Spleen (tissue), 11 donors: ENCODE measurements around the gene CLMN. TPM values are rescaled to one million over a fixed set of nuclear protein-coding genes. Genes with fewer than 3 reads are reported as not detected.

Source experiments
- DNase-seq: peaks from one replicate; pipeline ENCODE4 v3.0.0-alpha.2; 2020
- H3K27ac ChIP-seq, 8 donors: fragments of 200-600 bp; sonication (generic) in 7 of 8; 1 replicate in 4 of 8; 2 replicates in 4 of 8; pipeline versions ENCODE4 v1.5.0 to v1.8.0; 2016 to 2021; ENCODE audit warnings: inconsistent platforms in 4 of 8, mild to moderate bottlenecking in 4 of 8, moderate library complexity in 1 of 8
- H3K27me3 ChIP-seq, 7 donors: fragments of 200-600 bp; sonication (generic) in 6 of 7; replicated peaks in 1 of 7; 1 replicate in 4 of 7; 2 replicates in 3 of 7; pipeline versions ENCODE4 v1.5.0 to v1.8.0; 2016 to 2021; ENCODE audit warnings: inconsistent platforms in 3 of 7, mild to moderate bottlenecking in 1 of 7
- H3K36me3 ChIP-seq, 6 donors: fragments of 200-600 bp; sonication (generic) in 5 of 6; 1 replicate in 4 of 6; 2 replicates in 2 of 6; pipeline versions ENCODE4 v1.5.0 to v1.8.0; 2016 to 2021; ENCODE audit warnings: inconsistent platforms in 2 of 6
- H3K4me1 ChIP-seq, 6 donors: fragments of 200-600 bp; sonication (generic) in 5 of 6; 1 replicate in 3 of 6; 2 replicates in 3 of 6; pipeline versions ENCODE4 v1.5.0 to v1.8.0; 2016 to 2021; ENCODE audit warnings: inconsistent platforms in 3 of 6
- H3K4me3 ChIP-seq, 8 donors: fragments of 200-600 bp; sonication (generic) in 7 of 8; 1 replicate in 4 of 8; 2 replicates in 4 of 8; pipeline versions ENCODE4 v1.5.0 to v1.8.0; 2016 to 2021; ENCODE audit warnings: inconsistent platforms in 4 of 8, mild to moderate bottlenecking in 4 of 8, moderate library complexity in 2 of 8
- H3K9me3 ChIP-seq, 8 donors: fragments of 200-600 bp; sonication (generic) in 7 of 8; 1 replicate in 4 of 8; 2 replicates in 4 of 8; pipeline versions ENCODE4 v1.5.0 to v1.8.0; 2016 to 2021; ENCODE audit warnings: inconsistent platforms in 4 of 8
- POLR2A ChIP-seq, 3 donors: fragments of 450-650 bp; IDR thresholded peaks; one replicate each; pipeline ENCODE4 v1.5.1; 2017; ENCODE audit warnings: antibody characterized with exemption in 3 of 3, mild to moderate bottlenecking in 1 of 3
- POLR2AphosphoS5 ChIP-seq, 3 donors: sonication (generic); formaldehyde crosslinking; IDR thresholded peaks; one replicate each; pipeline ENCODE4 v1.5.1; 2017; ENCODE audit warnings: antibody characterized with exemption in 3 of 3
- WGBS, 5 donors: extraction: QIAGEN DNeasy Blood & Tissue Kit in 3 of 5; methylation state at CpG; one replicate each; pipeline versions ENCODE4 v1.1.5 to v1.1.7; 2013 to 2018; 5-methylcytosine and 5-hydroxymethylcytosine counted together
- intact Hi-C: fragments of 100-400 bp; cut with DNase I; formaldehyde crosslinking; loops from one replicate; pipeline ENCODE4 v1.15.0; 2023; ENCODE audit warnings: low total_unique reads
- polyA plus RNA-seq, 3 donors: library from polyadenylated mRNA; stranded (reverse); fragments of 200-250 nt; gene quantifications; one replicate each; pipeline ENCODE4 v1.2.1, GENCODE V29; 2013
- total RNA-seq, 7 donors: library from RNA; depleted of rRNA in 3 of 7; stranded (reverse); fragments of >200 nt in 3 of 7; fragmentation: NEBNext Ultra II Directional in 4 of 7; extraction: Animal tissue kit (Norgen Biotek cat#: 25700) in 4 of 7; gene quantifications; one replicate each; pipeline versions ENCODE4 v1.1.0 to v1.2.1, GENCODE V29; 2016 to 2021
- TF ChIP-seq, protein P1 (sequence below), 11 experiments: fragments of 200-600 bp in 7 of 11; fragments of 450-650 bp in 4 of 11; sonication (generic) in 4 of 11; IDR thresholded peaks in 8 of 11; conservative IDR thresholded peaks in 3 of 11; 1 replicate in 7 of 11; 2 replicates in 4 of 11; pipeline versions ENCODE4 v1.4.0 to v1.8.0; 2016 to 2021; ENCODE audit warnings: antibody characterized with exemption in 11 of 11, inconsistent platforms in 4 of 11, mild to moderate bottlenecking in 1 of 11
- donor health status: healthy with polysubstance abuse.
- donor health status: DM: no; HTN: no; CAD: no; lungs with moderate emphysema.
- donor health status: DM: no; HTN: no; CAD: no.
- donor health status: Bipolar disorder and iron deficiency.
- donor health status: healthy.
- donor health status: DM: no; HTN: no; CAD: no.
- donor health status: DM: yes; HTN: yes; CAD: no.

CLMN gene
- total and polyA plus RNA-seq, 10 donors = 2.7 to 21.4 (median 14.8) TPM

DNA sequence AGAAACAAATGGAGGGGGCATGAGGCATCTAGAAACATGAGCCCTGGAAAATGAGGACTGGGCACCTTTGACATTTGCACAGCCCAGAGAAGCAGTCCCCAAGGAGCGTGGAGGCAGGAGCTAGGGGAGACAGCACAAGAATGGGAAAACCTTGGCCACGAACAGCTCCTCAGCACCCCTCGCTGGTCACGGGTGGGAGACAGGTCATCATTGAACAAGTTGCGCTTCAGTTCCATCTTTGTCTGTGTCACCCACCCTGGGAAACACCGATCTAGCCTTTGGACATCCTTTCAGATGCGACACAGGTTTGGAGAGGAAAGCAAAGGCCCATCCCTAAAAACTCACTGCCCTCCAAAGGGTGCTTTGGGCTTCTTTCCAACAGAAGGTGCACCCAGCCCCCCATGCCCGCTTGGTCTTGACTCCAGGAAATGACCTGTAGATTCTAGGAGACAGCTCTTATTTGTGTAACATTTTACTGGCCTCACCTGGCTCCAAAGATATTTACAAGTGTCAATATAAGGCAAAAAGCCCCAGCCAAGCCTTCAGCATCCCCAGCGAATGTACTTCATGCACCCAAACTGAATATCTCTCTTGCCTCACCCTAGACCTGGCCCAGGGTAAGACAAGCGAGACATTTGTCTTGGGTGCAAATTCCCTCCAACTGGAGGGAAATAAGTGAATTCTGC lies 28.8 kb upstream of the CLMN start:
- DNase-seq = no peak
- peaks cover 0 to 2% (median 0%) of the 10 kb centered on the region in 8 donors for H3K9me3 ChIP-seq
- H3K27ac ChIP-seq = no peak overlapping the region
- no peaks in the 10 kb centered on the region for H3K27me3 ChIP-seq
- H3K4me3 ChIP-seq = no peak overlapping the region
- no peaks in the 10 kb centered on the region for H3K36me3 ChIP-seq
- 75 to 89% (median 82%) methylated on average over 10 of the region's 10 CpGs for WGBS, 5 donors
- intact Hi-C loops = no loop called here
- no peak for TF ChIP-seq POLR2AphosphoS5 (IDR thresholded peaks at IDR 0.05)
- TF ChIP-seq, protein P1, sequence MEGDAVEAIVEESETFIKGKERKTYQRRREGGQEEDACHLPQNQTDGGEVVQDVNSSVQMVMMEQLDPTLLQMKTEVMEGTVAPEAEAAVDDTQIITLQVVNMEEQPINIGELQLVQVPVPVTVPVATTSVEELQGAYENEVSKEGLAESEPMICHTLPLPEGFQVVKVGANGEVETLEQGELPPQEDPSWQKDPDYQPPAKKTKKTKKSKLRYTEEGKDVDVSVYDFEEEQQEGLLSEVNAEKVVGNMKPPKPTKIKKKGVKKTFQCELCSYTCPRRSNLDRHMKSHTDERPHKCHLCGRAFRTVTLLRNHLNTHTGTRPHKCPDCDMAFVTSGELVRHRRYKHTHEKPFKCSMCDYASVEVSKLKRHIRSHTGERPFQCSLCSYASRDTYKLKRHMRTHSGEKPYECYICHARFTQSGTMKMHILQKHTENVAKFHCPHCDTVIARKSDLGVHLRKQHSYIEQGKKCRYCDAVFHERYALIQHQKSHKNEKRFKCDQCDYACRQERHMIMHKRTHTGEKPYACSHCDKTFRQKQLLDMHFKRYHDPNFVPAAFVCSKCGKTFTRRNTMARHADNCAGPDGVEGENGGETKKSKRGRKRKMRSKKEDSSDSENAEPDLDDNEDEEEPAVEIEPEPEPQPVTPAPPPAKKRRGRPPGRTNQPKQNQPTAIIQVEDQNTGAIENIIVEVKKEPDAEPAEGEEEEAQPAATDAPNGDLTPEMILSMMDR (IDR thresholded peaks at IDR 0.05 in 8 of 11, conservative IDR thresholded peaks at IDR 0.05 in 3 of 11) = no peak
- no peak for TF ChIP-seq POLR2A (IDR thresholded peaks at IDR 0.05)
- no peaks in the 10 kb centered on the region for H3K4me1 ChIP-seq

DNA sequence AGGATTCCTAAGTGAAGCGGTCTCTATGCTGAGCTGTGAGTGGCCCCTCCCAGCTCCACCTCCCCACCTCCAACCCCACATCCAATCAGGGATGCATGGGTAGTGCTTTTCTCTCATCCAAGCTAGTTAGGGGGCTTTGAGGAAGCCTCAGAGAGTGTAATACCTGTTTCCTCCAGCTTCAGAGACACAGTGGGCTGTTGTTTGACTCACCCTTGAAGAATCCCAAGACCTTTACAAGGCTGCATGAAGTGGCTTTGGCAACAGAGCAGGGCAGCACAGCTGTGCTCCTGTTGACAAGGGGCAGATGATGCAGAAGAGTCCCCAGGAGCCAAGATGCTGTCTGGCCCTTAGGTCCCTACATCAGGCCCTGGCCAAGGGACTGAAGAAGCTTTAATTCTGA lies 27.1 kb upstream of the CLMN start:
- intact Hi-C loops = no loop called here
- no peak for TF ChIP-seq POLR2AphosphoS5 (IDR thresholded peaks at IDR 0.05)
- TF ChIP-seq, protein P1 (IDR thresholded peaks at IDR 0.05 in 8 of 11, conservative IDR thresholded peaks at IDR 0.05 in 3 of 11) = no peak
- TF ChIP-seq POLR2A (IDR thresholded peaks at IDR 0.05) = no peak

DNA sequence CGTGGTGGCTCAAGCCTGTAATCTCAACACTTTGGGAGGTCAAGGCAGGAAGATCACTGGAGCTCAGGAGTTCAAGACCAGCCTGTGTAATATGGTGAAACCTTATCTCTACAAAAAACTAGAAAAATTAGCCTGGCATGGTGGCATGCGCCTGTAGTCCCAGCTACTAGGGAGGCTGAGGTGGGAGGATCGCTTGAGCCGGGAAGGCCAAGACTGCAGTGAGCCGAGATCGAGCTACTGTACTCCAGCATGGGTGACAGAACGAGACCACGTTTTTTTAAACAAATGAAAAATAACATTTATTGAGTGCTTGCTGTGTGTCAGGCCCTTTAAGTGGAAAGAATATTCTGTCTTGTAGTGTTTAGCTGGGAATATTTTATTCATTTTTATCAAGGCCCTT lies 26.6 kb upstream of the CLMN start:
- Histone ChIP-seq H3K27ac (no peak overlapping the region), H3K4me3 (no peak overlapping the region), H3K4me1 (no peaks in the 10 kb centered on the region), H3K27me3 (no peaks in the 10 kb centered on the region), H3K9me3 (no peaks in the 10 kb centered on the region), H3K36me3 (no peaks in the 10 kb centered on the region)
- intact Hi-C loops = no loop called here
- TF ChIP-seq, protein P1 (IDR thresholded peaks at IDR 0.05 in 8 of 11, conservative IDR thresholded peaks at IDR 0.05 in 3 of 11) = no peak
- TF ChIP-seq POLR2A (IDR thresholded peaks at IDR 0.05) (no peak), POLR2AphosphoS5 (IDR thresholded peaks at IDR 0.05) (no peak)
- 85 to 94% (median 89%) methylated on average over 8 of the region's 8 CpGs for WGBS, 5 donors
- no peak for DNase-seq

More for the DNA sequence above, 27.1 kb upstream of the CLMN start:
- DNase-seq = no peak
- Histone ChIP-seq H3K4me1 (no peaks in the 10 kb centered on the region), H3K4me3 (no peak overlapping the region), H3K36me3 (no peaks in the 10 kb centered on the region), H3K27ac (no peak overlapping the region), H3K27me3 (no peaks in the 10 kb centered on the region), H3K9me3 (no peaks in the 10 kb centered on the region)
- 88 to 100% (median 96%) methylated on average over 1 of the region's 1 CpG for WGBS, 5 donors

DNA sequence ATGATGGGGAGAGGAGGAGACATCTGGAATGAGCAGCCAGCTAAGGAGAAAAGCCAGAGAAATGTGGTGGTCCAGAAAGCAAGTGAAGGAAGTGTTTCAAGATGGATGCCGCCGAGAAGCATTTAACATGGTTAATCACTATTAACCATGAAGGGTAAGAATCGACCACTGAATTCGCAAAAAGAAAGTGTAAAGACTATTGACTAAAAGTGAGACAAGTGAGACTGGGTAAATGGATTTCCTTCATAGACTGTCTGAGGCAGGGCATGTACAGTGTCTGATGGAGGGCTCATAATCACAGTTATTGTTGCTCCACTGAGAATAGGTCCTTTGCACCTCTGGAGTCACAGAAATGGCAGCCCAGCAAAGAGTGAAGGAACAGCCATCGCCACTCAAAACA lies 25.3 kb upstream of the CLMN start:
- 67 to 94% (median 76%) methylated on average over 5 of the region's 5 CpGs for WGBS, 5 donors
- TF ChIP-seq POLR2A (IDR thresholded peaks at IDR 0.05) = no peak
- TF ChIP-seq, protein P1 (IDR thresholded peaks at IDR 0.05 in 8 of 11, conservative IDR thresholded peaks at IDR 0.05 in 3 of 11) = no peak
- no peak for TF ChIP-seq POLR2AphosphoS5 (IDR thresholded peaks at IDR 0.05)
- Histone ChIP-seq H3K9me3 (no peaks in the 10 kb centered on the region), H3K36me3 (no peaks in the 10 kb centered on the region), H3K27me3 (no peaks in the 10 kb centered on the region), H3K4me3 (no peak overlapping the region), H3K27ac (no peak overlapping the region), H3K4me1 (no peaks in the 10 kb centered on the region)
- DNase-seq = no peak
- intact Hi-C loops = no loop called here
